GM23338 (cell line): ENCODE measurements around the gene PCOLCE2. TPM values are rescaled to one million over a fixed set of nuclear protein-coding genes. Genes with fewer than 3 reads are reported as not detected.
A peak's percentile ranks its signal among the peaks of the same experiment; 100 is the strongest.

Experiments
- ATAC-seq: fragments of 200-7000 bp; cut with Tn5 transposase; 3 replicates; pipeline ENCODE4 v1.9.1; 2020
- DNase-seq: peaks from one replicate; pipeline ENCODE4 v3.0.0-alpha.2; 2015; ENCODE audit warnings: low spot score
- H2AFZ ChIP-seq: fragments of 200-600 bp; sonication (generic); 2 replicates; pipeline ENCODE4 v1.8.0; 2016; ENCODE audit warnings: antibody characterized with exemption, mild to moderate bottlenecking, moderate library complexity
- H3F3A ChIP-seq: fragments of 200-600 bp; sonication (generic); replicated peaks from 2 replicates; pipeline ENCODE4 v1.8.0; 2017; ENCODE audit warnings: antibody characterized with exemption, mixed run types, low read depth
- H3K27ac ChIP-seq: fragments of 200-600 bp; sonication (generic); 2 replicates; pipeline ENCODE4 v1.6.1; 2016; ENCODE audit warnings: low read depth
- H3K27me3 ChIP-seq: fragments of 200-600 bp; sonication (generic); 2 replicates; pipeline ENCODE4 v1.8.0; 2016; ENCODE audit warnings: mild to moderate bottlenecking, mixed run types, moderate library complexity; ENCODE audit not compliant: insufficient read depth
- H3K36me3 ChIP-seq: fragments of 200-600 bp; sonication (generic); 2 replicates; pipeline ENCODE4 v1.8.0; 2016; ENCODE audit warnings: mild to moderate bottlenecking; ENCODE audit not compliant: insufficient read depth
- H3K4me1 ChIP-seq: fragments of 200-600 bp; sonication (generic); 2 replicates; pipeline ENCODE4 v1.8.0; 2016; ENCODE audit warnings: mild to moderate bottlenecking, moderate library complexity; ENCODE audit not compliant: insufficient read depth
- H3K4me2 ChIP-seq: fragments of 200-600 bp; sonication (generic); 2 replicates; pipeline ENCODE4 v1.7.1; 2017; ENCODE audit warnings: mixed run types
- H3K4me3 ChIP-seq: fragments of 200-600 bp; sonication (generic); 2 replicates; pipeline ENCODE4 v1.6.1; 2016; ENCODE audit warnings: mixed run types
- H3K79me2 ChIP-seq: fragments of 200-600 bp; sonication (generic); replicated peaks from 2 replicates; pipeline ENCODE4 v1.8.0; 2017; ENCODE audit warnings: mild to moderate bottlenecking; ENCODE audit not compliant: insufficient read depth
- H3K9me2 ChIP-seq: fragments of 200-600 bp; sonication (generic); 2 replicates; pipeline ENCODE4 v1.8.0; 2017; ENCODE audit not compliant: insufficient read depth
- H4K20me1 ChIP-seq: fragments of 200-600 bp; sonication (generic); replicated peaks from 2 replicates; pipeline ENCODE4 v1.8.0; 2017; ENCODE audit warnings: mild to moderate bottlenecking; ENCODE audit not compliant: insufficient read depth
- H3K27ac Mint-ChIP-seq: 2 replicates; pipeline ENCODE4 v1.8.0; 2020; ENCODE audit warnings: inconsistent platforms, mild to moderate bottlenecking, moderate library complexity, mixed read lengths
- H3K27me3 Mint-ChIP-seq: 3 replicates; pipeline ENCODE4 v1.8.0; 2022; ENCODE audit warnings: low read depth, mild to moderate bottlenecking, moderate library complexity, mixed read lengths, inconsistent platforms; ENCODE audit not compliant: insufficient read depth, poor library complexity
- H3K36me3 Mint-ChIP-seq: 3 replicates; pipeline ENCODE4 v1.8.0; 2021; ENCODE audit warnings: low read depth, mild to moderate bottlenecking, inconsistent platforms, moderate library complexity, mixed read lengths
- H3K4me1 Mint-ChIP-seq: 3 replicates; pipeline ENCODE4 v1.8.0; 2020; ENCODE audit warnings: mild to moderate bottlenecking, inconsistent platforms, mixed read lengths
- H3K4me3 Mint-ChIP-seq: 3 replicates; pipeline ENCODE4 v1.8.0; 2021; ENCODE audit warnings: moderate library complexity, mild to moderate bottlenecking, inconsistent platforms, mixed read lengths
- H3K9me3 Mint-ChIP-seq: 3 replicates; pipeline ENCODE4 v1.8.0; 2020; ENCODE audit warnings: moderate library complexity, mild to moderate bottlenecking, inconsistent platforms, mixed read lengths
- CTCF ChIP-seq, 2 experiments: fragments of 200-600 bp in 1 of 2; sonication (generic) in 1 of 2; conservative IDR thresholded peaks; 2 replicates each; pipeline versions ENCODE4 v1.5.1 to v1.6.1; 2016 to 2017; ENCODE audit warnings: antibody characterized with exemption in 2 of 2, low read depth in 2 of 2, mild to moderate bottlenecking in 2 of 2, moderate library complexity in 1 of 2
- ETS1 ChIP-seq: IDR thresholded peaks from 2 replicates; pipeline ENCODE4 v1.6.1; 2016; ENCODE audit warnings: antibody characterized with exemption
- ZNF462 ChIP-seq: fragments of 250-450 bp; sonication (Bioruptor Pico); IDR thresholded peaks from 2 replicates; pipeline ENCODE4 v1.5.0; 2020; ENCODE audit warnings: mild to moderate bottlenecking, moderate library complexity
- polyA plus RNA-seq: library from polyadenylated mRNA; unstranded; fragments of >200 nt; fragmentation: Nextera tagmentation; extraction: Ambion mirVana; gene quantifications from 2 replicates; pipeline ENCODE4 v1.2.1, GENCODE V29; 2016
- total RNA-seq: library from RNA; depleted of rRNA; stranded (reverse); fragments of >200 nt; shearing (Covaris generic); gene quantifications from 2 replicates; pipeline ENCODE4 v1.2.3, GENCODE V29; 2014

PCOLCE2 gene
- total and polyA plus RNA-seq, 2 experiments from 2014 or later, result 17.7 to 22.6 TPM

- Mint-ChIP-seq H3K4me1 (peaks cover 15% of the 10 kb centered on the region), H3K4me3 (peak overlapping the region; percentile 82), H3K9me3 (no peaks in the 10 kb centered on the region), H3K27me3 (peaks cover 15% of the 10 kb centered on the region), H3K36me3 (no peaks in the 10 kb centered on the region; the same call in 2 of the 3 replicates), H3K27ac (no peak overlapping the region)
- Histone ChIP-seq H3K4me3 (peak overlapping the region; percentile 86), H3K27ac (no peak overlapping the region), H3K9me2 (no peaks in the 10 kb centered on the region), H3K36me3 (no peaks in the 10 kb centered on the region), H3K4me1 (no peaks in the 10 kb centered on the region; the same call in 1 of the 2 replicates), H3K27me3 (peaks cover 30% of the 10 kb centered on the region), H2AFZ (peak overlapping the region; percentile 99), H3K4me2 (peak overlapping the region; percentile 93), H3K79me2 (0 out of 2 replicates have a peak, but pooled peaks cover 1% of the 10 kb centered on the region), H3F3A (no peaks in the 10 kb centered on the region; the same call in 1 of the 2 replicates), H4K20me1 (no peaks in the 10 kb centered on the region)
- TF ChIP-seq ETS1 (no peak), ZNF462 (CRISPR knock-in tag) (no peak)
- ATAC-seq (no peak), DNase-seq (peak; percentile 16)
Measured at GRCh38 chr3:142889212-142890014, 530 bp upstream of the PCOLCE2 start.

- peaks cover 15% of the 10 kb centered on the region for H3K27me3 Mint-ChIP-seq
- no peaks in the 10 kb centered on the region; the same call in 1 of the 2 replicates for H3K4me1 ChIP-seq
- ATAC-seq (peak; percentile 71), DNase-seq (peak; percentile 77)
- H3K36me3 Mint-ChIP-seq, result no peaks in the 10 kb centered on the region; the same call in 2 of the 3 replicates
- H3K4me3 ChIP-seq, result peak overlapping the region; percentile 86
- H3K4me2 ChIP-seq, result peak overlapping the region; percentile 93
- no peaks in the 10 kb centered on the region for H3K9me2 ChIP-seq
- no peaks in the 10 kb centered on the region for H4K20me1 ChIP-seq
- H3K27ac Mint-ChIP-seq, result peak overlapping the region; percentile 40
- no peaks in the 10 kb centered on the region for H3K9me3 Mint-ChIP-seq
- no peak overlapping the region for H3K27ac ChIP-seq
- no peaks in the 10 kb centered on the region for H3K36me3 ChIP-seq
- H3K4me1 Mint-ChIP-seq, result peaks cover 15% of the 10 kb centered on the region
- peak overlapping the region; percentile 99 for H2AFZ ChIP-seq
- H3K27me3 ChIP-seq, result peaks cover 30% of the 10 kb centered on the region
- no peaks in the 10 kb centered on the region; the same call in 1 of the 2 replicates for H3F3A ChIP-seq
- H3K79me2 ChIP-seq, result 0 out of 2 replicates have a peak, but pooled peaks cover 2% of the 10 kb centered on the region
- peak overlapping the region; percentile 82 for H3K4me3 Mint-ChIP-seq
- peak in 1 of 2 experiments; percentile 28; a peak in 1 of 4 replicates for TF ChIP-seq CTCF (conservative IDR thresholded peaks at IDR 0.05; ENCODE audit: low read depth in 2 of 2)
Measured at GRCh38 chr3:142888099-142888480, 793 bp downstream of the PCOLCE2 start.
